OCI-LY1 (cell line): ENCODE measurements around the gene TTC31.

ENCODE experiments used
- EZH2 ChIP-seq: fragments of 200-600 bp; sonication (generic), shearing (Covaris generic); IDR thresholded peaks from 2 replicates; pipeline ENCODE4 v1.8.0; 2017; ENCODE audit warnings: borderline replicate concordance, mixed run types, mild to moderate bottlenecking, antibody characterized with exemption, low read length, moderate library complexity, mixed read lengths
- TF ChIP-seq, protein P1 (sequence below): fragments of 200-600 bp; sonication (generic), shearing (Covaris generic); IDR thresholded peaks from 2 replicates; pipeline ENCODE4 v1.5.1; 2017; ENCODE audit warnings: mild to moderate bottlenecking, antibody characterized with exemption, low read length, moderate library complexity, mixed read lengths

DNA sequence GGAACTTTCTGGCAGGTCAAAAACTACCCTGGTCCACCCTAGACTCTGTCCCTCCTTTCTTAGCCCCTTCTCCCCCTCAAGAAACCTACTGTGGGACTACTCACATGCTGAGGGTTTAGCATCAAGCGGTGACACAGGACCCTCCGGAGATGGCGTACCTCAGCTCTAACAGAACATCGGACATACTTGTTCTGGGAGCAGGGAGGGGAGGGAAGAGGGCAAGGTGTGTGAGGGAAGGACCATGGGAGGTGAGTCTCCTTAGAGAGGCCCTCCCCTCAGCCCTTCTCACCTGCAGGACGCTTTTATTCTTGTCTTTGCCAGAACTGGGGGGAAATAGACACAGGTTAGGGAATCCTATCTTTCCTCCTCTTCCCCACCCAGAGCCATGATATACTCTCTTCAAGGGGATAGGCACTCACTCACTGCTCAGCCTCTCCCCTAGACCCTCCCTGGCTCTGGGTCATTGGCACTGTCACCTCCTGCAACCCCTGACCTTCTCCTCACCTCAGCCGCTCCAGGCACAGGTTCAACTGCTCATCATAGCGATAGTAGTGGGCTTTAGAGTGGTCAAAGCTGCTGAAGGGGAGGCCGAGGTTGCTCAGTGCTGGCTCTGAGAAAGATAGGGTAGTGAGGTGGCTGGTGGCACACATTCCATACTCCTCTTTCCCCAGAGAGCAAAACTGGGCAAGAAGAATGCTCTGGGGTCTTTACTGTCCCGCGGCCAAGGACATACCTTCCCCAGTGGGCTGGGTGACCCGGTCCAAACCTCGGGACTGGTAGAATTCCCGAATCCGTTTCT, 22.8 kb downstream of the TTC31 start:
- no peak for TF ChIP-seq EZH2
- TF ChIP-seq, protein P1, sequence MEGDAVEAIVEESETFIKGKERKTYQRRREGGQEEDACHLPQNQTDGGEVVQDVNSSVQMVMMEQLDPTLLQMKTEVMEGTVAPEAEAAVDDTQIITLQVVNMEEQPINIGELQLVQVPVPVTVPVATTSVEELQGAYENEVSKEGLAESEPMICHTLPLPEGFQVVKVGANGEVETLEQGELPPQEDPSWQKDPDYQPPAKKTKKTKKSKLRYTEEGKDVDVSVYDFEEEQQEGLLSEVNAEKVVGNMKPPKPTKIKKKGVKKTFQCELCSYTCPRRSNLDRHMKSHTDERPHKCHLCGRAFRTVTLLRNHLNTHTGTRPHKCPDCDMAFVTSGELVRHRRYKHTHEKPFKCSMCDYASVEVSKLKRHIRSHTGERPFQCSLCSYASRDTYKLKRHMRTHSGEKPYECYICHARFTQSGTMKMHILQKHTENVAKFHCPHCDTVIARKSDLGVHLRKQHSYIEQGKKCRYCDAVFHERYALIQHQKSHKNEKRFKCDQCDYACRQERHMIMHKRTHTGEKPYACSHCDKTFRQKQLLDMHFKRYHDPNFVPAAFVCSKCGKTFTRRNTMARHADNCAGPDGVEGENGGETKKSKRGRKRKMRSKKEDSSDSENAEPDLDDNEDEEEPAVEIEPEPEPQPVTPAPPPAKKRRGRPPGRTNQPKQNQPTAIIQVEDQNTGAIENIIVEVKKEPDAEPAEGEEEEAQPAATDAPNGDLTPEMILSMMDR: no peak
